GM19023 (cell line): ENCODE measurements around the gene YIPF6.
"Not testable (repeated sequence)": the region's sequence is repeated elsewhere in the genome, so short reads cannot be mapped to it uniquely, and the experiment has no call there.

Experiments
- ATAC-seq: cut with Tn5 transposase; IDR thresholded peaks from one replicate; pipeline ENCODE4 v1.9.1; 2021; ENCODE audit warnings: mild to moderate bottlenecking, moderate library complexity; ENCODE audit not compliant: unreplicated experiment

Gene YIPF6

DNA sequence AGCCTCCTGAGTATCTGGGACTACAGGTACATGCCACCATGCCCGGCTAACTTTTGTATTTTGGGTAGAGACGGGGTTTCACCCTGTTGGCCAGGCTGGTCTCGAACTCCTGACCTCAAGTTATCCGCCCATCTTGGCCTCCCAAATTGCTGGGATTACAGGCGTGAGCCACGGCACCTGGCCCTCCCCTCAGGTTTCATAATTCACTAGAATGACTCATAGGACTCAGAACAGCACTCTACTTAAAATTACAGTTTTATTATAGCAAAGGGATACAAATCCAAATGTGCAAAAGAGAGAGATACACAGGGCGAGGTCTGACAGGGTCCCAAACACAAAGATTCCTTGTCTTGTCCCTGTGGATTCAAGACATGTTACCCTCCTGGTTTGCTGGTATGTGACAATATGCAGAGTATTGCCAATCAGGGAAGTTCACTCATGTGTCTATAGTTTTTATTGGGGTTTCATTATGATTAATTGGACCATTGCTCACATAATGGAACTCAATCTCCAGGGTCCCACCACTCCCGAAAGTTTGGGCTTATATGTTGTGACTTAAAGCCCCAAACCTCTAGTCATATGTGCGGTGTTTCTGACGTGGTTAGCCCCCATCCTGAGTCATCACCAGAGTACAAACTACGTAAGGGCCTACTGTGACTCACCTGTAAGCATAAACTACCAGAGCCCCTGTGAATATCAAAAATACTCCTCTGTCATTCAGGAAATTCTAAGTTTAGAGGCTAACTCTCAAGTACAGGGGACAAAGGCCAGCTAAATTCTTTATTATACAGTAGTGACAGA, 5.2 kb downstream of the YIPF6 start:
- no peak for ATAC-seq

DNA sequence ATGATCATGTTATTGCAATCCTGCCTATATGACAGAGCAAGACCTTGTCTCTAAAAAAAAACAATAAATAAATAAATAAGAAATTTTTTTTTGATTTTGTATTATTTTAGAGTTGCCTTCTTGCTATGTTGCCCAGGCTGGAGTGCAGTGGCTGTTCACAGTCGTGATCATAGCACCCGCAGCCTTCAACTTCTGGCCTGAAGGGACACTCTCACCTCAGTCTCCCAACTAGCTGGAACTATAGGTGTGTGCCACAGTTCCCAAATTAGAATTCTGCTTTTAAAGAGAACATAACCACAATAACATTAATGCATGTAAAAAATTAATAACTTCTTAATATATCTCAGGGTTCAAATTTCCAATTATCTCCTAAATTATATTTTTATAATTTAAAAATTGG, 7.8 kb downstream of the YIPF6 start:
- no peak for ATAC-seq

DNA sequence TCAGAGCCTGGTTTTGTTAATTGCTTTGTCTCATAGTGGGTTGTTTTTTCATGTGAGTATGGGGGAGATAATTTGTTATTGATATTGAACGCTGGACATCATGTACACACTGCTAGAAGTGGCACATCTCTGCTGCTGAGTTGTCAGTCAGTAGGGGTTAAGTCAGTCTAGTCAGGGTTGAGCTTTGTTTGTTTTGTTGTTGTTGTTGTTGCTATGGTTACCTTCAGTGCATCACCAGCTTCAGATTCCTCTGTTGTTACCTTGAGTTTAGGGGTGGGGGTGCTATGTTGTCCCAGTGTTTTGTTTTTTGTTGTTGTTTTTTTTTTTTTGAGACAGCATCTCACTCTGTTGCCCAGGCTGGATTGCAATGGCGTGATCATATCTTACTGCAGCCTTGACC, 9.9 kb downstream of the YIPF6 start:
- ATAC-seq, result no peak

GRCh38 chrX:68511255-68511654, 12.4 kb downstream of the YIPF6 start:
- no peak for ATAC-seq

GRCh38 chrX:68524680-68525079, 25.8 kb downstream of the YIPF6 start:
- ATAC-seq, result not testable (repeated sequence)

DNA sequence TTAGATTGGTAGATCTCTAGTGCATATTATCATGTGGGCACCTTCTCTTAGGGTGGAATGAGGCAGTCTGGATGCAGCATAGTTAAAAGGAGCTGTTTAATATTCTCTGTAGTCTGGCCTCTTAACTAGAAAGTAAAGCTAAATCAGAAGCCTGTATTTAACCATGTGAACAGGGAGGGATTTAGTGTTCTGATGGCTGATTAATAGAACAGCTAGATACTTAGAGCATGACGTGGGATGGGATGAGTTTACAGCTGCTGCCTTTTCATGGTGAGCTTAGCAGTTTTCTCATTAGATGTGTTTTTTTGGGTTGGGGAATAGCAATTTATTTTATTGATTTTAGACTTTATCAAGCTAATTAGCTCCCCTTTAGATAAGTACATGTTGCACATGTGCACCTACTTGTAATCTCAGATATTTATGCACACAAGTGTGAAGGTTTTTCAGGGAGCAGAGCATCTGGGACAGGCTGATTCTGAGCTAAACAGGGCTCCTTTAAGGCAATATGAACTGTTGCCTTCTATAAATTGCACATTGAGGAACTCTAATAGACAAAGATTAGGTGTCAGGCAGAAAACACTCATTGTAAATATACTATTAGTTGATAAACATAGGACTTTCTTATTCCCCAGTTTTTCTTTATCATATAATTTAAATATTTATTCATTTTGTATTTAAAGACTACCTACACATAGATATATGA, 34.1 kb downstream of the YIPF6 start:
- ATAC-seq, result no peak

DNA sequence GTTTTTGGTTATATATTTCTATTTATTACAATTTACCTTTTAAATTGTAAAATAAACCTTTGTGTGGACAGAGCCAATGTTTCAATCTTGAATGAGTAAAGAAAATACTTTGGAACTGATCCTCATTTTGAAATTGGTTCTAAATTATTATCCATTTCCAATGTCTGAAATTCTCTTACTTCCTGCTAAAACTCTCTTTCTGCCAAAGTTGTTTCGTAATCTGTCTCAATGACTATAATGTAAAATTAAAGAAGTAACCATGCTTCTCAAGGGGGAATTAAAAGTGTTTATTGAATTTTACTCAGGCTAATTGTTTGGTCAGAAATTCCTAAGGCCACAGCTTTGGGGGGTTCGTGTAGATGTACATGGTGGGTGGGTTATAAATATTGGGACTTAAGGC, 34.8 kb downstream of the YIPF6 start:
- no peak for ATAC-seq

- no peak for ATAC-seq
Observed at GRCh38 chrX:68534691-68535090, 35.8 kb downstream of the YIPF6 start.

- peak; percentile 72 for ATAC-seq
Observed at GRCh38 chrX:68536429-68536828, 37.6 kb downstream of the YIPF6 start.

DNA sequence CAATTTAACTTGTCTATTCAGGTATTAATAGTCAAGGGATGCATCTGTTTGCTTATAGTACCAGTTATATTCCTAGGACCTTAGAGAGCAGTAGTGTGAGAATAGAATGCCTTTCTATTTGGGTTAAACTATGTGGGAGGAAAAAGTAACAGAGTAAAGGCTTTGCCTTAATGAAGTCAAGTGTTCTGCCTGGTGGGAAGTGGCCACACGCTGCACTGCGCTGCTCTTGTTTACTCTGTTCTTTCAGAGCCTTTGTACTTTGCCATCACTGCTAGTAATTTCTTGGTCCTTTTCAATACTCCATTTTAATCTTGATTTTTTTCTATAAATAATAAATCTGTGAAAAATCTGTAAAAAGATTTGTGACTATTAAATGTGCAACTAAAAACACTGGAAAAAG, 38.0 kb downstream of the YIPF6 start:
- ATAC-seq, result no peak

GRCh38 chrX:68550193-68550592, 51.3 kb downstream of the YIPF6 start:
- ATAC-seq, result no peak

- ATAC-seq, result no peak
Observed at GRCh38 chrX:68556036-68556435, 57.2 kb downstream of the YIPF6 start.

DNA sequence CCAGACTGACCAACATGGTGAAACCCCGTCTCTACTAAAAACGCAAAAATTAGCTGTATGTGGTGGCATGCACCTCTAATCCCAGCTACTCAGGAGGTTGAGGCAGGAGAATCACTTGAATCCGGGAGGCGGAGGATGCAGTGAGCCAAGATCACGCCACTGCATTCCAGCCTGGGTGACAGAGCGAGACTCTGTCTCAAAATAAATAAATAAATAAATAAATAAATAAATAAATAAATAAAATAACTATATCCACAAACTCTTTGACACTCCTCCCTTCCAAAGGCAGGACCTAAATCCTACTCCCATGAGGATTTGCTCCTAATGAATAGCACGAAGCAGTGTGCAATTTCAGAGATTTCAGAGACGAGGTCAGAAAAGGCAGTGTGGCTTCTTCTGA, 58.3 kb downstream of the YIPF6 start:
- not testable (repeated sequence) for ATAC-seq

DNA sequence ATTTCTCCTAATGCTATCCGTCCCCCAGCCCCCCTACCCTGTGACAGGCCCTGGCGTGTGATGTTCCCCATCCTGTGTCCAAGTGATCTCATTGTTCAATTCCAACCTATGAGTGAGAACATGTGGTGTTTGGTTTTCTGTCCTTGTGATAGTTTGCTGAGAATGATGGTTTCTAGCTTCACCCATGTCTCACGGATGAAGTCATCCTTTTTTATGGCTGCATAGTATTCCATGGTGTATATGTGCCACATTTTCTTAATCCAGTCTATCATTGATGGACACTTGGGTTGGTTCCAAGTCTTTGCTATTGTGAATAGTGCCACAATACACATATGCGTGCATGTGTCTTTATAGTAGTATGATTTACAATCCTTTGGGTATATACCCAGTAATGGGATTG, 61.1 kb downstream of the YIPF6 start:
- ATAC-seq, result not testable (repeated sequence)

- ATAC-seq, result no peak
Observed at GRCh38 chrX:68568136-68568535, 69.3 kb downstream of the YIPF6 start.

DNA sequence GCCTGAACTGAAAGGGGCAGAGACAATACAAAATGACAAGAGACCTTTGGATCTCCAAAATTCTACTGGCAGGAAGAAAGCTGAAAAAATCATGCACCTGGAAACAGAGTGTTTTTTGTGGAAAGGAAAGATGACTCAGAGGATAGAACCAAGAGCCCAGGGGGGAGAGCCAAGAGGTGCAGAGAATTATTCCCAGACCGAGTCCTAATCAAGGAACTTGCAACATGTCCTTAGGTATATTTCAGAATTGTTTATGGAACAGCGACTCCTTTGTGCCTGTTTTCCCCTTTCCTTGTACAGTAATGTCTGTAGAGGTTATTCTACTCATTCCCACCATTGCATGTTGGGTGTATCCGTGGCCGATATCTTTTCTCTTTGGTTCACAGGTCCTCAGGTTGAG, 71.7 kb downstream of the YIPF6 start:
- ATAC-seq, result no peak

DNA sequence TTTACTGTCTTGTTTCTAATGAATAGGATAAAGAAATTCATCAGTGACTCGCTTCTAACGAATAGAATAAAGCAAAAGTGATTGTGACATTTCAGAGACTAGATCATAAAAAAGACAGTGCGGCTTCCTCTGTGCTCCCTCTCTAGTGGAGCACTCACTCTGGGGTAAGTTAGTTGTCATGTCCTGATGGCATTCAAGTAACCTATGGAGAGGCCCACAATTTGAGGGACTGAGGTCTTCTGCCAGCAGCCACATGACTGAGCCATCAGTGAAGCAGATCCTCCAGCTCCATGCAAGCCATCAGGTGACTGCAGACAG, 72.4 kb downstream of the YIPF6 start:
- no peak for ATAC-seq

GRCh38 chrX:68571610-68572311, 72.9 kb downstream of the YIPF6 start:
- ATAC-seq, result peak; percentile 90

GRCh38 chrX:68574240-68574639, 75.4 kb downstream of the YIPF6 start:
- no peak for ATAC-seq

DNA sequence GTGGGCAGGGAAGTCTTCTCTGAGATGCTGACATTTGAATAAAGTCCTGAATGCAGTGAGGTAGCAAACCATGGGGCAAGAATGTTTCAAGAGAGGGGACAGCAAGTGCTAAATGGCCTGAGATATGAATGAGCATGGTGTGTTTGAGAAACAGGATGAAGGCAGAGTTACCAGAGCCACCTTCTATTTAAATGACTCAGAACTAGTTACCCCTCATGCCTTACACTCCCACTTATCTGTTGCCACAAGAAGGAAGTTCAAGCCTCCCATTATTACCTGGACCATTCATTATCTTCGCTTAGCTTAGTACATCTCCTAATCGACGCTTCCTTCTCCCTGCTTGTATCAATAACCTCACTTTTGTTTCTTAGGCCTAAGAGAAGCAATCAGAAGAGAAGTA, 81.0 kb downstream of the YIPF6 start:
- ATAC-seq, result no peak

GRCh38 chrX:68584221-68584620, 85.4 kb downstream of the YIPF6 start:
- ATAC-seq, result no peak
